HG03103 (cell line): ENCODE results near the gene RGS3.

Source experiments
- ATAC-seq: cut with Tn5 transposase; IDR thresholded peaks from one replicate; pipeline ENCODE4 v1.9.1; 2021; ENCODE audit warnings: low read depth; ENCODE audit not compliant: unreplicated experiment

Gene RGS3

DNA sequence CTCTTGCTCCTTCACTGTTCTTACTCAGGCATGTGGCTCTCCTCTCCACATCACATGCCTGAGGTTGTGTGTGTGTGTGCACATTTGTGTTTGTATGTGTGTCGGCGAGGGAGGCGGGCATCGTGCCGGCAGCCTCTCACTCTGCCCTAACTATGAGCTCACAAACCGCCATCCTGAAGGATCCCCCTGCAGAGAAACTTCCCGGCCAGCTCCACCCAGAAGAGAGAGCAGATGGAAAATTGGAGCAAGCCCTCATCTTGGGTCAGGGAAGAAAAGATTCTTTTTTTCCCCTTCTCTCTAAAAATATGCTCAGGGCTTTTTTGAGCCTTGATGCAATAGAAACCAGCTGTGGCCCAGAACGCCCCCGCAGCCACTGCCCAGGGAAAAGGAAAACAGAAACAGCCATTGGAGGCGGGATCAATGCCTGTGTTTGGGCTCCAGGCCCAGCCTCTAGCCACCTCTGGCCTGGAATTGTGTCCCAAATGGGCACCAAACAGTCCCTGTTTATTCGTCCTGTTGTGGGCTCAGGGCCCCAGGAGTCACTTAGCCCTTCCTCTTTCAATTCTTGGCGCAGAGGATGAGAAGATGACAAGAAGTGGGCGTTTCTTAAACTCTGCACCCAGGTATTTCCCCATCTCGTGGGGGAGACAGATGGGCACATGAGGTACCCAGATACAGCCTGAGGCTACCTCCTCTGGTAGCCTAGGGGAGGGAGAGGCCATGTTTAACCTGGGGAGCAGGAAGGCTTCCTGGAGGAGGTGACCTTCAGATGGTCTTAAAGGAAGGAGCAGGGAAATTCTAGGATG lies 151.5 kb downstream of the RGS3 start:
- ATAC-seq: no peak

GRCh38 chr9:113616116-113616515 lies 152.6 kb downstream of the RGS3 start:
- no peak for ATAC-seq

DNA sequence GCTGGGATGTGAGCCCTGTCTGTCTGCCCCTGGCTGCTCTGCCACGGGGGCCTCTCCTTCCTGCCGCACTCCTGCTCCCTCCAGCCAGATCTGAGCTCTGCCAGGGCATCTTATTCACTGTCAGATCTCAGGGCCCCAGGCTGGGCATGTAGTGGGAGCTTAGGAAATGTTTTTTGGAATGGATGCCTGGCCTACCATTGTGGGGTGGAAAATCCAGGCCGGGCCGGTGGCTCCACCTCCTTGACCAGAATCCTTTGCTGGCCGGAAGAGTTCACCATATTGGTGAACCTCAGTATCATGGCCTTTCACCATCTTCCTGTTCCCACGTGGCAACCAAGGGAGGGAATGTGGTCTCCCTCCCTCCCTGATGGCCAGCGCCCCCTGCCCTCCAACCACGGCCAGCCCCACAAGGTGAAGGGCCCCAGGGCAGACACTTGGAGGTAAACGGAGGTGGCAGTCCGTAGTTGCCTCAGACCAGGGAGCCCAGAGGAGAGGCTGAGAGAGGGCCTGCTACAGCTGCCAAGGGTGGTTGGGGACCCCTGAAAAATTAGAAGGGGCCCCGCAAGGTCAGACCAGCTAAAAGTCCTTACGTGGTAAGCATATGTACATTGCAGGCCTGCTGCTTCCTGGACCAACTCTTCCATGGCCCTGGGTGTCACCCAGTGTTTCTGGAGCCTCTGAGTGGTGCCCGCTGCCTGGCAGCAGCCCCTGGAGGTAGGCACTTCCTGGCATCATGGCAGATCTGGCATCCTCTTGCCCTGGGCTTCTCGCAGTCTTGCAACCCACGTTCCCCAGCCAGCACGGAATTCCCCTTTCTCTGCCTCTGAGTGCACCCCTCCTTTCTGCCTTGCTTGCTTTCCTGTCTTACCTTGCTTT lies 153.3 kb downstream of the RGS3 start:
- no peak for ATAC-seq

GRCh38 chr9:113617550-113617949 lies 154.0 kb downstream of the RGS3 start:
- ATAC-seq: no peak

DNA sequence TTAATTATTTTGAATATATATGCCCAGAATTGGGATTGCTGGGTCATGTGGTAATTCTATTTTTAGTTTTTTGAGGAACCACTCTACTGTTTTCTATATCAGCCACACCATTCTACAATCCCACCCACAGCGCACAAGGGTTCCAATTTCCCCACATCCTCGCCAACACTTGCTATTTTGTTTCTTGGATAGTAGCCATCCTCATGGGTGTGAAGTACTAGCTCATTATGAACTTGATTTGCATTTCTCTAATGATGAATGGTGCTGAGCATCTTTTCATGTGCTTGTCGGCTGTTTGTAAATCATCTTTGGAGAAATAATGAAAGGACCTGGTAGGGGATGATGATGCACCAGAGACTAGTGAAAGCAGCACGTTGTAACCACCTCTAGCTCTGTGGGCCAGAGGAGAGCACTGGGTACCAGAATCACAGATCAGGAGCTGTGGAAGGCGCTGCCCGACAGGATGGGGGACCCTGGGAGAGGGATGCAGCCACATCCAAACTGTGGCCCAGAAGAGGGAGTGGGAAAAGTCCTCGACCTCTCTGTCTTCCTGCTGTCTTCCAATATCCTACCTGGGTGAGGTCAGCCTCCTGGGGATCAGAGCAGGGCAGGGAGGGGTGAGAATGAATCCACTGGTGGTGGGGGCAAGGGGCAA lies 155.4 kb downstream of the RGS3 start:
- no peak for ATAC-seq

DNA sequence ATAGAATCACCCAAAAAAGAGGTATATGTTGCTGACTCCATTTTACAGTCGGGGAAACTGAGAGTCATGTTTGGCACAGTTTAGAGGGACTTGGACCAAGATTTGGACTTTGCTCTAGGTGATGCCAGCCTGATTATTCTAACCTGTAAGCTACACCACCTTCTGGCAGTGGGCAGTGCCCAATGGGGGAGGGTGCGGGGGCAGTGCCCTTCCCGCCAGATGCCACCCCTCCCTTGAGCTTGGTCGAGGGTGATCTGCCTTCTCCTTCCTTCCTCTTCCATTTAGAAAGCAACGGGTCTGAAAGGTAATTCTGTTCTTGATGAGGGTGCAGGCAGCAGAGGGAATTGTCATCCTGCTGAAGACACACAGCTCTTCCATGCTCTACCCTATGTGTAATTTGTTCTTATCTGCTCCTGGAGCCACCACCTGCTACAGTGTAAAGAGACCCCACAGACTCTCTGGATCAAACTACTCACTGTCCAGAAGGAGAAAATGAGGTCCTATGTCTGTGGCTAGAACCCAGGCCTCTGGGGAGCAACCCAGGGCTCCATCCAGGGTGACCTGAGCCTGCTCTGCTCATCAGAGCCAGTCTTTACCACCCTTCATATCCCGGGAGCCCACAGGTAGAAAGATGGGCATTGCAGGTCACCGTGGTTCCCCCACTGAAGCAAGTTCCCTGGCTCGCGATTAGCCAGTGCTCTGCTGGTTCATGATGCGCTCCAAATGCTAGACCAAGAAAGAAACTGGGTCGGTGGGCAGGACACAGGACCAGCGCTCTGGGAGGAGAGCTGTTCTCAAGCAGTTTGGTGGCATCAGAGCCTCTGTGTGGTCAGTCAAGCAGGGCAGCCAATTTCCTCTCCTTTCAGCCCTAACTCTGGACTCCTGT lies 156.2 kb downstream of the RGS3 start:
- no peak for ATAC-seq

DNA sequence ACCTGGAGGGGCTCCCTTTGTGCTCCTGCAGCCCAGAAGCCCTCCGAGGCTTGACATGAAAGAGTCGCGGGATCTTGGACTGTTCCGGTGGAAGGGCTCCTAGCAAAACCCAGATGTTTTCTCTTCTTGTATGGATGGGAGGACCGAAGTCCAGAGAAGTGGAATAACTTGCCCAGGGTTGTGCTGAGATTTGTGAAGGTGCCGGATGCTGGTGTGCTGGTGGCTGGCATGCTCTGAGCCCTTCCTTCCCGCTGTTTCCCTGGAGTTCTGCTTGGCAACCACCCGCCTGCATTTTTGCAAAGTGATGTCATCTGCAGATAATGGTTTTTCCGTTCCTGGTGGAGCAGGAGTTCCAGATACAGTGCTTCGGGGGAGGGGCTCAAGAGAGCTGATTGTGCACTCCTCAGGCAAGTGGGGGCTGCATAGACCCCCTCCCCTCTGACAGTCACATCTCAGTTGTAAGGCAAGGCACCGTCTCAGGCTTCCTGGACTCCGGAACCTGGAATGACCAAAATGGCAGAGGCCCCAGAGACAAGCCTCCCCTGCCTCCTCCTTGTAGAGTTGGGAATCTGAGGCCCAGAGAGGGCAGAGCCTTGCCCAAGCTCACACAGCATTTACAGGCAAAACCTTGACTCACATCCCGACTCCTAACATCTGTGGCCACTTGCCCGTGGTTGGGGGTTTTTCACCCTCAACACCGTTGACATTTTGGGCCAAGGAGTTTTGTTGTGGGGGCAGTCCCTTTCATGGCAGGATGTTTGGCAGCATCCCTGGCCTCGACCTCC lies 157.0 kb downstream of the RGS3 start:
- ATAC-seq: no peak

DNA sequence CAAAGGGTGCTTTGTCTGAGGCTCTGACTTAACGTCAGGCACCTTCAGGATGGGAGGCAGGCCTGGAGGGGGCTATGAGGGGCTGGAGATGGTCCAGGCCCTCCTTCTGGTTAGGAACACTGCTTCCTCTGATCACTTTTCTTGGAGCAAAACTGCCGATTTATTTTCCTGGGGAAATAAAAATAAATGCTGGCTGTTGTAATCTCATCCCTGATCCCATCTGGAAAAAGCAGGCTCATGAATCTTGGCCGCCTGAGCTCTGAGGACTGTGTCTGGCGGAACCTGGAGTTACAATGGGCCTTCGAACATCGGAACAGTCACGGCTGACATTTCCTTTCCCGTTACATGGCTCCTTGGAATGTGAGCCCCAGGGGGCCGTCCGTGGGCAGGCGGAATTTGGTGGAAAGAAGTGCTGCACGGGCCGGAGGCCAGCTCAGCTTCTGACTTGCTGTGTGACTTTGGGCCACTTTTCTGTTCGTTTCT lies 157.8 kb downstream of the RGS3 start:
- ATAC-seq: no peak

- no peak for ATAC-seq
These were observed 158.5 kb downstream of the RGS3 start for GRCh38 chr9:113621980-113622379.

DNA sequence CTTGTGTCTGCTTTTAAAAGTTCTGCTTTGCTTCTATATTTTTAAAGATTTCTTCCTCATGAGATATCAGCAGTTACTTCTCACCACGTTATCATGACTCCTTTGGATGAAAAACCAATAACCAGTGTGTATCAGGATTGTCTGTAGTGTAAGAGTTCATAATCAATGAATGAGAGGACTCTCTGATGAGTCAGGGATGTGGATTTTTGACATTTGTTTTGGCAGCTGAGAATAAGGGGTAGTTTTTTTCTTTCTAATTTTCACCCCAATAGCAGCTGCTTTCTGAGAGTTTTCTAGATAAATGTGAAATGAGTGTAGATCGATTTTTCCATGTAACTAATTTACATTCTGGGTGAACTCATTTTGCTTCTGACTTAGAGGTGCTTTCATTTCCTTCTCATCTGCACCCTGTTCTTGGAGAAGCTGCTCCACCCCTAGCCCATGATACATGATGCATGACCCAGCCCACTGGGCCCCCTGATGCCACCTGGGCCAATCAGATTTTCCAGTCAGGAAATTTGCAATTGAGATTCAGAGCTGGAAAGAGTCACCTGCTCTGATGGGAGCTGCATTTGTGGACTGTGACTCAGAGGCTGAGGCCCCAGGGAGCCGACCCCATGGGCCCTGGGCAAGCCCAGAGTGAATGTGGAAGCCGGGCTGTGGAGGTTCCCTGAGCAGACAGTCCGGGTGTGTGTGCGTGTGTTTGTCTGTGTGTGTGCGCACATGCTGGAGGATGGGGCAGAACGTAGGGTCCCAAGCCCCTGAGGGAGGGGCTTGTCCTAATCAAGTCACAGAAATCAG lies 159.3 kb downstream of the RGS3 start:
- ATAC-seq: peak; percentile 66

DNA sequence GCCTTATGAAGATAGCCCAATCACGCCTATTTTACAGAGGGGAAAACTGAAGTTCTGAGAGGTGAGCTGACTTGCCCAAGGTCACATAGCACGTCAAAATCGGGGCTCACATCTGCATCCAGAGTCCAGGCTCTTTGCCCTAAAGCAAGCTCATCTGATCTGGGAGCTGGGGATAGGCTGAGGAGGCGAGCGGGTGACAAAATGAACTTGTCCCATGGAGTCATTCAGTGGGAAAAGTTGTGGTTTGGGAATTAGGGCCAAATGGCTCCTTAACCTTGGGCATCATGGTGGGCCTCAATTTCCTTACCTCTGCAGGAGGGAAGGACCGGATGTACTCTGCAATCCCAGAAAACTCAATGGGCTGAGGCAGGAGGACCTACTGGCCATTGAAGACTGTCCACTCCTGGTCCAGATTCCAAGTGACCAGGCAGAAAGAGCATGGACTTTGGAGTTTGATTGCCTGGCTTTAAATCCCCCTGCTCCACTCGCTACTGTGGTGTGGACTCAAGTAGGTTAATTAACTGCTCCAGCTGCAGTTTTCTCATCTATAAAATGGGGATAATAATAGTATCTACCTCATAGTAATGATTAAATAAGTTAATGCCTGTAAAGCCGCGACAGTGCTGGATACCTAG lies 160.4 kb downstream of the RGS3 start:
- no peak for ATAC-seq

DNA sequence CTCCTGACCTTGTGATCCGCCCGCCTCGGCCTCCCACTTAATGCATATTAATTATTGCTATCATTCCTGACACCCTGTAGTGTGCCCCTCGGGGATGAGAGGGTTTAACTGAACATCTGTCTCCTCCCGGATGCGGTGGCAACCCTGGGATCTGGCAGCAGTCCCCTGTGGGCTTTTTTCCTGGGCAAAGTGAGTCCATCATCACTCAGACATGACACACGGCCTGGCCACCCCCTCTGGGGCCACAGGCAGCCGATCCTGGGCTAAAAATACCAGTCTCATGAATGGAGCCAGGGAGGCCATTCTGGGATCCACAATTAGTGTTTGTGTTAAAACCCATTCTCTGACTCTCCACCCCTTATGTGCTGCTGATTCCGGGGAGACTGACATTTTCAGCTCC lies 161.2 kb downstream of the RGS3 start:
- no peak for ATAC-seq

DNA sequence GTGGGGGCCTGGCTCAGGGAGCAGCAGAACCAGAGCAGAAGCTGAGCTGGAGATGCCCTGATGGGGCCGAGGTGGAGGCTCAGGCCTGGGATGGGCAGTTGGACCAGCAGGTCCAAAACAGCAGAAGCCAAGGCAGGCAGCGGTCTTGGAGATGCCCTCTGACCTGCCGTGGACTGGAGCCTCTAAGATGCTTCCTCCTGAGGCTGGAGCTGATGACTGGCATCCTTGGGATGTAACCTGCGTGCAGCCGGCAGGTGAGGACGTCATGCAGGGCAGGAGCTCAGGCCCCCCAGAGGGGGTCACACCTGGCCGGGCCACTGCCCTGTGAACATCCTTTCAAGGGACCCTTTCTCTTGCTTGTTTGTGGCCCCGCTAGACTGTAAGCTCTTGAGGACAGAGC lies 162.0 kb downstream of the RGS3 start:
- no peak for ATAC-seq

GRCh38 chr9:113626735-113627495 lies 163.4 kb downstream of the RGS3 start:
- no peak for ATAC-seq

- no peak for ATAC-seq
These were observed 165.1 kb downstream of the RGS3 start for GRCh38 chr9:113628621-113629020.

GRCh38 chr9:113630386-113631136 lies 167.0 kb downstream of the RGS3 start:
- no peak for ATAC-seq
